Astrocyte (in vitro differentiated cells and primary cell): ENCODE measurements around the gene DCAF8L1.

Experiments
- EZH2 ChIP-seq: IDR thresholded peaks from 2 replicates; pipeline ENCODE4 v1.6.1; 2012; ENCODE audit warnings: mild to moderate bottlenecking, low read length, inconsistent platforms; ENCODE audit not compliant: insufficient read depth
- TF ChIP-seq, protein P1 (sequence below): IDR thresholded peaks from 2 replicates; pipeline ENCODE4 v1.5.1; 2011; ENCODE audit warnings: low read depth, mild to moderate bottlenecking, inconsistent platforms, low read length, moderate library complexity; ENCODE audit not compliant: insufficient read depth

- TF ChIP-seq, protein P1, sequence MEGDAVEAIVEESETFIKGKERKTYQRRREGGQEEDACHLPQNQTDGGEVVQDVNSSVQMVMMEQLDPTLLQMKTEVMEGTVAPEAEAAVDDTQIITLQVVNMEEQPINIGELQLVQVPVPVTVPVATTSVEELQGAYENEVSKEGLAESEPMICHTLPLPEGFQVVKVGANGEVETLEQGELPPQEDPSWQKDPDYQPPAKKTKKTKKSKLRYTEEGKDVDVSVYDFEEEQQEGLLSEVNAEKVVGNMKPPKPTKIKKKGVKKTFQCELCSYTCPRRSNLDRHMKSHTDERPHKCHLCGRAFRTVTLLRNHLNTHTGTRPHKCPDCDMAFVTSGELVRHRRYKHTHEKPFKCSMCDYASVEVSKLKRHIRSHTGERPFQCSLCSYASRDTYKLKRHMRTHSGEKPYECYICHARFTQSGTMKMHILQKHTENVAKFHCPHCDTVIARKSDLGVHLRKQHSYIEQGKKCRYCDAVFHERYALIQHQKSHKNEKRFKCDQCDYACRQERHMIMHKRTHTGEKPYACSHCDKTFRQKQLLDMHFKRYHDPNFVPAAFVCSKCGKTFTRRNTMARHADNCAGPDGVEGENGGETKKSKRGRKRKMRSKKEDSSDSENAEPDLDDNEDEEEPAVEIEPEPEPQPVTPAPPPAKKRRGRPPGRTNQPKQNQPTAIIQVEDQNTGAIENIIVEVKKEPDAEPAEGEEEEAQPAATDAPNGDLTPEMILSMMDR, result no peak
- TF ChIP-seq EZH2, result no peak
Observed at GRCh38 chrX:27964432-27964831, 16.8 kb downstream of the DCAF8L1 start.
